Mesodermal cell (in vitro differentiated cells): ENCODE measurements around the gene CCDC63. TPM values are rescaled to one million over a fixed set of nuclear protein-coding genes. Genes with fewer than 3 reads are reported as not detected.

ENCODE experiments used
- H3K27ac ChIP-seq: 2 replicates; pipeline ENCODE4 v1.7.0; 2013; ENCODE audit warnings: mild to moderate bottlenecking, low read depth, low read length, moderate library complexity; ENCODE audit not compliant: severe bottlenecking
- H3K36me3 ChIP-seq: 2 replicates; pipeline ENCODE4 v1.7.1; 2013; ENCODE audit warnings: mild to moderate bottlenecking, low read length, moderate library complexity; ENCODE audit not compliant: control insufficient read depth, insufficient read depth
- H3K4me1 ChIP-seq: one replicate; pipeline ENCODE4 v1.7.1; 2013; ENCODE audit warnings: mild to moderate bottlenecking, low read length; ENCODE audit not compliant: insufficient read depth, control insufficient read depth, poor library complexity, severe bottlenecking
- H3K4me3 ChIP-seq: 2 replicates; pipeline ENCODE4 v1.7.0; 2013; ENCODE audit warnings: low read length, control low read depth, mild to moderate bottlenecking; ENCODE audit not compliant: insufficient read depth, poor library complexity, severe bottlenecking; ENCODE audit errors: extremely low read depth
- H3K9me3 ChIP-seq: 2 replicates; pipeline ENCODE4 v1.7.1; 2013; ENCODE audit warnings: mild to moderate bottlenecking, low read length, moderate library complexity; ENCODE audit not compliant: control insufficient read depth
- WGBS, 2 experiments: methylation state at CpG; one replicate each; pipeline ENCODE4 v1.1.5; 2013; ENCODE audit warnings: missing lambda C conversion rate in 2 of 2; ENCODE audit not compliant: insufficient coverage in 2 of 2; 5-methylcytosine and 5-hydroxymethylcytosine counted together
- polyA plus RNA-seq, 2 experiments: library from polyadenylated mRNA; stranded (reverse); fragments of 50-300 nt; gene quantifications; one replicate each; pipeline ENCODE4 v1.2.3, GENCODE V29; 2013

CCDC63 gene
- not detected for polyA plus RNA-seq (2013, experiment 1 of 2)
- polyA plus RNA-seq (2013, experiment 2 of 2) = 0.15 TPM

DNA sequence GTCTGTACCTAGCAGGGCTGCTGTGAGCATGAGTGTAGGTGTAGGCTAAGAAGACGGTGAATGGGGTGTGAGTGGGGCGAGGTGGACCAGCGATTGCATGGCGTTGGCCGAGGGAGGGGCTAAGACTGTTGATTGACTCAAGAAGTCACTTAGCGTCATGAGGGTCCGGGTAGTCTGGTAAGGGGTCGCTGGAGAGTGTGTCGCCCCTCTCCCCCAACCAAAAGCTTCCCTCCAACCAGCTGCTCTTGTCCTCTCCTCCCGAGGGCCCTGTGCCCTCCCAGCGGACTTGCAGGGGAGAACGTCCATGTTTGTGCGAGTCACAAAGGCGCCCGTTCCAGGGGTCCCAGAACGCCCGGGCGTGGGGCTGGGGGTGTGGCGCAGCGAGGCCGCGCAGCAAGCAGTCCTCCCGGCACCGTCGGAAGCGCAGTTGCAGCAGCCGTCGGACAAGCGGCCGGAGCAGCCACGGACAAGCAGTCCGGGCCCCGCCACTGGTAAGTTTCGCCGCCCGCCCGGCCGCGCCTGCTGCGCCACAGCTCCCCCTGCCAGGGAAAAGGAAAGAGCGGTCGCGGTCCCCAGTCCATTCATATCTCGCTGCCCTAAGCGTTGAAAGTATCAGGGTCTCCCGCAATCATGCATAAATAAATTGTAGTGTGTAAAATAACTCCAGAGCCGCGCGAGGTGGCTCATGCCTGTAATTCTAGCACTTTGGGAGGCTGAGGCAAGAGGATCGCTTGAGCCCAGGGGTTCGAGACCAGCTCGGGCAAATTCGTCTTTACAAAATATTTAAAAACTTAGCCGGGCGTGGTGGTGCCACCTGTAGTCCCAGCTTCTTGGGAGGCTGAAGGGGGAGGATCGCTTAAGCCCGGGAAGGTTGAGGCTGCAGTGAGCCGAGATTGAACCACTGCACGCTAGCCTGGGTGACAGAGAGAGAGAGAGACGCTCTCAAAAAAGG lies at the start of gene CCDC63:
Gene CCDC63, plus strand, starts transcription at position 373 of the 952 bp plus-strand sequence. CDS start 5,968 bp downstream, outside the sequence.
- Histone ChIP-seq H3K27ac (no peak within 1 kb of the TSS), H3K4me3 (peak within 1 kb of the TSS; percentile 36)
- WGBS, 2 experiments = 17% methylated on average over 44 to 54 of the region's 60 CpGs

DNA sequence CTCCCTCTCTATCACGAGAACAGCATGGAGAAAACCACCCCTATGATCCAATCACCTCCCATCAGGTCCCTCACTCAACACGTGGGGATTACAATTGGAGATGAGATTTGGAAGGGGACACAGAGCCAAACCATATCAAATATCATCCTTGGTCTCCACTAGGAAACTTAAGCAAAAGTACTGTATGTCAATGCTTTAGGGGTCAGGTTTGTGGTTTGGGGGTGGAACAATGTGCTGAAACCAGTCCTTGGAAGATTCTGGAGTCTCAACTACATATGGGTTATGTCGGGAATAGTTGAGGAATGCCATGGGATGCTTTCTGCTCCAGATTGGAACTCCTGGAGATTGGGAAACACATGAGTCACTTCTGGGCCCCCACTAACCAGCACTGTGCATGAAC lies 48.3 kb upstream of the CCDC63 start:
- H3K9me3 ChIP-seq = peaks cover 5% of the 10 kb centered on the region
- WGBS, 2 experiments = 88% methylated on average over 1 of the region's 3 CpGs; no CpG with 5 or more reads in 1 of the 2 experiments
- H3K27ac ChIP-seq = no peak overlapping the region
- H3K4me3 ChIP-seq = no peak overlapping the region
- H3K36me3 ChIP-seq = no peaks in the 10 kb centered on the region
- H3K4me1 ChIP-seq = no peaks in the 10 kb centered on the region

More for the DNA sequence above, at the start of gene CCDC63:
- Histone ChIP-seq H3K36me3 (no peaks in the 10 kb centered on the region), H3K9me3 (no peaks in the 10 kb centered on the region), H3K4me1 (no peaks in the 10 kb centered on the region)

DNA sequence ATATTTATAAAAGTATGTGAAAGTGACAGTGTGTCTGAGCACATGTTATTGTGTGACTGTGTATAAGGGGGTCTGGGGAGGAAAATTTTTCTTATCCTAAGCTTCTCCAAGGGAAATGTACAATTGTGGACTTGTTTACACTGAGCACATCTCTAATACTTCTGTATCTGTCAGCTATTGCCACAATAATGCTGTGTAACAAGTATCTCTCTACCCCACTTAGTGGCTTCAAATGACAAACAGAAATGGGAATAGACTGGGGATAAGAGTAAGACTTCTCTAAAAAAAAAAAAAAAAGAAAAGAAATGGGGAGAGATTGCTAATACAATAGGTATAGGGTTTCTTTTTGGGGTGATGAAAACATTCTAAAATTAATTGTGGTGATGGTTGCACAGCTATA lies 44.3 kb upstream of the CCDC63 start:
- H3K36me3 ChIP-seq = no peaks in the 10 kb centered on the region
- H3K27ac ChIP-seq = no peak overlapping the region
- no peaks in the 10 kb centered on the region for H3K4me1 ChIP-seq
- H3K4me3 ChIP-seq = no peak overlapping the region
- H3K9me3 ChIP-seq = peaks cover 5% of the 10 kb centered on the region

DNA sequence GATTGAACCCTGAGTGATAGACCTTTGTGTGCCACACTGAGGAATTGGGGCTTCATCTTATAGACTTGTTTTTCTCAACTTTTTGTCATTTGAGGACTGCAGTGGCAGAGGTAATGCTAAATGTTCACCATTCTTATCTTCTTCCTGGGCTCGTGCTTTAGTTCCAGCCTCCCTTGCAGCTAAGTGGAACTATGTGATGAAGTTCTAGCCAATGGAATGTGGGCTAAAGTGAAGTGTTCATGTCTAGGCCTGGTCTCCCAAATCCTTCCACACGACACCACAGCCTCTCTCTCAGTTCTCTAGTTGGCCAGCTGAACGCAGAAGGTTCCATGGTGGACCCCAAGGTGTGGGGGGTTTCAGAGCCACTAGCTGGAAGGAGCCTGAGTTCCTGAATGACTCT lies 42.4 kb upstream of the CCDC63 start:
- 80 to 100% methylated on average over 1 of the region's 3 CpGs for WGBS, 2 experiments
- H3K9me3 ChIP-seq = peaks cover 5% of the 10 kb centered on the region
- H3K27ac ChIP-seq = no peak overlapping the region
- H3K4me3 ChIP-seq = no peak overlapping the region
- H3K4me1 ChIP-seq = no peaks in the 10 kb centered on the region
- H3K36me3 ChIP-seq = no peaks in the 10 kb centered on the region

DNA sequence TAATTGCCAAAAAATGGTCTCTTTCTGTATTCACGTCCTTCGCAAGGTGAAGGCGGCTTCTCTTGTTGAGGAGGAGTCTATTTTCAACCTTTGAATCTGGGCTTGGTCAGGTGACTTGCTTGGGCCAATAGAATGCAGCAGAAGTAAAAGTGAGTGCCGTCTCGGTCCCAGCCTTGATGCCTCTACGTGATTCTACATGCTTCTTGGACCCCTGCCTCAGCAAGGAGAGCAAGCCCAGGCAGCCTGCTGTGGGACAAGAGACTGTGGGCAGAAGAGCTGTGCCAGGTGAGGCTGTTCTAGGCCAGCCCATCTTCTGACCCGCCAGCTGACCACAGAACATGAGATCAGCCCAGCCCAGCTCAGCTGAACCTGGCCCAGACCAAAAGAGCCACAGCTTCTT lies 39.1 kb upstream of the CCDC63 start:
- Histone ChIP-seq H3K4me1 (no peaks in the 10 kb centered on the region), H3K27ac (no peak overlapping the region), H3K4me3 (no peak overlapping the region), H3K9me3 (peaks cover 1% of the 10 kb centered on the region), H3K36me3 (no peaks in the 10 kb centered on the region)
- WGBS, 2 experiments = 76 to 94% methylated on average over 3 of the region's 7 CpGs

DNA sequence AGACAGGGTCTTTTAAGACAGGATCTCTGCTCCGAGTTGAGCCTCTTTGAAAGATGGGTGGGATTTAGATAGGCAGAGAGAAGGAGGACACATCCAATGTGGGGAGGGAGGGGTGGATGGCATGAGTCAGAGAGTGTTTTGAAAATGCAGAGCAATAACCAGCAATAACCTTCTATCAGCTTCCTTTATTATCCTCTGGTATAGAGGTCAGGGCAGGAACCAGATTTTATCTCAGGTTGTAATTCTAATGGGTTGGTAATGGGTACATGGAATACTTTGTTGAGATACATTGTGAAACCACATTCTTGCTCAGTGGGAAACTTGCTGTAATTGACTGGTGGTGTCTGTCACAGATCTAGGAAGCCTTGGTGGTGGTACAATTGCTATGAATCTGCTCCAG lies 37.6 kb upstream of the CCDC63 start:
- WGBS, 2 experiments = 80% methylated on average over 1 of the region's 1 CpG; no CpG with 5 or more reads in 1 of the 2 experiments

DNA sequence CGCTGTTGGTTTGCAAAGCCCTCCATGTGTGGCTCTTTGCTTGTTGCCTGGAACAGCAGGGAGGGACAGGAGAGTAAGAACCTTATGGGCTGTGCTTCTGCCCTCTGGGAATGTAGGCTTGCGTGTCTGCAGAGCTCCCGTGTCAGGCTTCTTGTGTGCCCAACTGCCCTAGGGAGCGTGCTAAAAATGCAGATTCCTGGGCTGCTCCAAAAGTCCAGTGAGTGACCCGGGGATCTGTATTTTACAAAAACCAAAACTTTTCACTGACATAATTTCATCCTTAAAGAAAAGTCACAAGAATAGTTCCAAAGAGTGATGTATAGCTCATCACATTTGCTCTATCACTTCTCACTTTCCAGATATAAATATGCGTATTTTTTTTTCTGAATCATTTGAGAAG lies 34.8 kb upstream of the CCDC63 start:
- no peak overlapping the region for H3K27ac ChIP-seq
- H3K4me1 ChIP-seq = no peaks in the 10 kb centered on the region
- H3K36me3 ChIP-seq = no peaks in the 10 kb centered on the region
- WGBS, 2 experiments = 47 to 62% methylated on average over 4 to 5 of the region's 6 CpGs
- H3K9me3 ChIP-seq = no peaks in the 10 kb centered on the region
- no peak overlapping the region for H3K4me3 ChIP-seq

More for the DNA sequence above, 37.6 kb upstream of the CCDC63 start:
- H3K9me3 ChIP-seq = no peaks in the 10 kb centered on the region
- H3K4me1 ChIP-seq = no peaks in the 10 kb centered on the region
- no peak overlapping the region for H3K27ac ChIP-seq
- H3K4me3 ChIP-seq = no peak overlapping the region
- no peaks in the 10 kb centered on the region for H3K36me3 ChIP-seq

DNA sequence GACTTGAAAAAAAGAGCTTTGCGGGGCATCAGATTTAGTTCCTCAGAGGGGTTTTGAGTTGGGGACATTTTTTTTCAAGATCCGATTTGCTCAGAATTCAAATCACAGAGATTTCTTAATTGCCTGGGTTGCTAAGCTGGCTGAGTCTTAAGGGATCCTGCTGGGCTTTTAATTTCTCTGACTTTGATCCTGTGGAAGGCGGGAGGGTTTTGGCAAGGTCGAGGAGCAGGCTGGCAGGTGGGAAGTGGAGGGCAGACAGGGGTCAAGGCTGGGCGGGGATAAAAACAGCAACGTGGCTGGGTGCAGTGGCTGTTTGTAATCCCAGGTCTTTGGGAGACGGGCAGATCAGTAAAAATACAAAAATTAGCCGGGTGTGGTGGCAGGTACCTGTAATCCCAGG lies 33.5 kb upstream of the CCDC63 start:
- 15 to 23% methylated on average over 8 of the region's 8 CpGs for WGBS, 2 experiments
- no peaks in the 10 kb centered on the region for H3K4me1 ChIP-seq
- H3K4me3 ChIP-seq = no peak overlapping the region
- no peak overlapping the region for H3K27ac ChIP-seq
- no peaks in the 10 kb centered on the region for H3K9me3 ChIP-seq
- no peaks in the 10 kb centered on the region for H3K36me3 ChIP-seq

DNA sequence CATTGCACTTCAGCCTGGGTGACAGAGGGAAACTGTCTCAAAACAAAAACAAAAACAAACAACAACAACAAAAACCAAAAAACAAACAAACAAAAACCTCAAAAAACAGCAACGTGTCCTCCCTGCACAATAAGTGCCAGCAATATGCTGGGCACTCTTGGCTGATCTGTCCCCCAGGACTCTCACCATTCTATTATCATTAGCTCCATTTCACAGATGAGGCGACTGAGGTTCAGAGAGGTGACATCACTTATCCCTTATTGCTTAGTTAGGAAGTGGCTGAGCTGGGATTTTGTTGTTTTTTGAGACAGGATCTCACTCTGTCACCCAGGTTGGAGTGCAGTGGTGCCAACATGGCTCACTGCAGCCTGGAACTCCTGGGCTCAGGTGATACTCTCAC lies 33.0 kb upstream of the CCDC63 start:
- 30 to 46% methylated on average over 1 of the region's 2 CpGs for WGBS, 2 experiments
- Histone ChIP-seq H3K4me1 (no peaks in the 10 kb centered on the region), H3K27ac (no peak overlapping the region), H3K9me3 (no peaks in the 10 kb centered on the region), H3K4me3 (no peak overlapping the region), H3K36me3 (no peaks in the 10 kb centered on the region)

DNA sequence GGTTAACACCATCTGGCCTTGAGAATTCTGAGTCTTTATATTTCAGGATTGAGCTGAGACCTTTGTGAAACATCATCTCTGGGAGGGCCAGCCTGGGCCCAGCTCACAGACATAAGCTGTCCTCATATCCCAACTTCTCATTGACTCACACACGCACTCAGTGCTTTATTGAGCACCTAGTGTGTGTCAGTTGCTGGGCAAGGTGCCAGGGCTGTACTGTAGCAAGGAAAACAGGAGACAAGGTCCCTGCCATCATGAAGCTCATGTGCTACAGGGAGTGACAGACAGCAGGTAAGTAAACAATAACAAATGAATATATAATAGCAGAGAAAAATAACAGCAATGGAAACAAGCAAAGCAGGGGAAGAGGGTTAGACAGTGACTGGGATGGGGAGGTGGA lies 30.5 kb upstream of the CCDC63 start:
- no CpG with 5 or more reads among the region's 1 CpG for WGBS, 2 experiments
- Histone ChIP-seq H3K36me3 (no peaks in the 10 kb centered on the region), H3K4me3 (no peak overlapping the region), H3K4me1 (no peaks in the 10 kb centered on the region), H3K27ac (no peak overlapping the region), H3K9me3 (no peaks in the 10 kb centered on the region)

DNA sequence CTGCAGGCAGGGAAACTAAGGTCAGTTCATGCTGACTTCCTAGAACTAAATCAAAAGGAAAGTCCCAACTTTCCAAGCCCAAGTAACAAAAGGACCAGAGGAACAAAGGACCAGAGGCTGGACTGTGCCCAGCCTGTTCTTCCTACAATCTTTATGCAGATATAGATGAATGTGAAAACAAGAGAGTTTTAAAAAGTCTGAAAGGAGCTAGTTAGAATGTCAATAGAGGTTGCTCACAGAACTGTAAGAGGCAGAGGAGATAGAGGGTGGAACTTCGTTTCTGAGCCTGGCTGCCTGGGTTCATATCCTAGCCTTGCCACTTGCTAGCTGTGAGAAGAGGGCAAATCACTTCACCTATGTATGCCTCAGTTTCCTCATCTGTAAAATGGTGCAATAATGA lies 30.0 kb upstream of the CCDC63 start:
- H3K36me3 ChIP-seq = no peaks in the 10 kb centered on the region
- no peak overlapping the region for H3K4me3 ChIP-seq
- no peaks in the 10 kb centered on the region for H3K9me3 ChIP-seq
- WGBS, 2 experiments = 0 to 33% methylated on average over 1 of the region's 1 CpG
- H3K4me1 ChIP-seq = no peaks in the 10 kb centered on the region
- no peak overlapping the region for H3K27ac ChIP-seq
